GM21737 (cell line): ENCODE results near the gene LSAMP.
"Not testable (repeated sequence)": the region's sequence is repeated elsewhere in the genome, so short reads cannot be mapped to it uniquely, and the experiment has no call there.

Experiments
- ATAC-seq: cut with Tn5 transposase; IDR thresholded peaks from one replicate; pipeline ENCODE4 v1.9.1; 2021; ENCODE audit warnings: mild to moderate bottlenecking, moderate library complexity; ENCODE audit not compliant: unreplicated experiment

The LSAMP gene

DNA sequence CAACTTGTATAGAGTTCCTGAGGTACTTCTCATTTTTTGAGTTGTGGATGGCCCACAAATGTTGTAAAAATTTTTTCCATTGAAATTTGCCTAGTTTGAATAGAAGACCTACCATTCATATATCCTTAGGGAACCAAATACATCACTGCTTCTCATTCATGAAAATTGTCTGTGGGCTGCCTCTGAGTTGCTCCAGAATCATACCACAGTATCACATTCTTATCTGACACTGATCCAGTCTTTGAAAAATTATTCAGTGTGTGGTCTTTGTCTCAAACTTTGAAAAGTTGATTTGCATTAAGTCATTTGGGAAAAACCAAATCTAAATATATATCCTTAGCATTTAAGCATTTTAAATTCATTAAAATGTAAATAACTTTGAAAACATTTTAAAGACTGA is 321.1 kb downstream of the LSAMP start:
- ATAC-seq = no peak

DNA sequence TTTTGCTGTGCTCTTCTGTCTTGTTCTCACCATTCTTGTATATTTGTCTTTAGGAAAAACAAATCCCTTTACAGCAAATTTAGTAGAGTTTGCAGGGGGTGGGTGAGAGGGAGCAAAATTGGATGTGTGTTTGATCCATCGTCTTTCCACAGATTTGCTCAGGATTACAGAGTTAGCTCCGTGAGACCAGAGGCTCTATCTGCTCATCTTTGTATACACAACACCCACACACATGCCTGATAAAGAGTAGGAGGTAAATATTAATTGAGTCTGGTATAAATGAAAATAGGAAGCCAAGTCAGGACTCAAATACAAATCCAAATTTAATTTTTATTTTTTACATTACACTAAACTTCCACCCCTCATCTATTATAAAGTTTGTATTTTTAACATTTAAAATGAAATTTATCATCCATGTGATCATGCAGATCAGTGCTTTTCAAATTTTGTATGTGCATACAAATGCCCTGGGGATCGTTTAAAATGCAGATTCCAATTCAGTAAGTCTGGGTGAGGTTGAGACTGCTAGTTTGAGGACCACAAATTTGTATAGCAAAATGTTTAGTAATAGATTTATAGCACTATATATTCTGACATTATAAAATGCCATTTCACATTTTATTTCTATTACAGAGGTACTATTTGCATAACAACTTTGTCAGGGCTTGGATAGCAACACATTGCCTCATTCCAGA is 326.7 kb downstream of the LSAMP start:
- no peak for ATAC-seq

DNA sequence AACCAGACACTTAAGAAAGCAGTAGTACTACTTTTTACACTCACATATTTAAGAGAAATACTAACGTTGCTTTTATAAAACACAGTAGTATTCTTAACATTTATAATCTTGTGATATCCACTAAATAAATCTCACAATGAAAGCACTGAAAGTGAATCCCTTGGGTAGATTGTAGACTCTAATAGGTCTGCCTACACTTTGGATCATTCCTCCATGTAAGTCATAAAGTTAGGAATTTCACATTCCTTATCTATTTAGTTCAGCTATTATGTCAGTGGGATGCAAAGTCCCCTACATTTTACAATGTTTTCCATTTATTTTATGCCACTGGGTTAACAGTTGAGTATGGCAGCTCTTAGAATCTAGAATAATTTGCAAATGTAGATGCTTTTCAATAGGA is 330.7 kb downstream of the LSAMP start:
- ATAC-seq = no peak

DNA sequence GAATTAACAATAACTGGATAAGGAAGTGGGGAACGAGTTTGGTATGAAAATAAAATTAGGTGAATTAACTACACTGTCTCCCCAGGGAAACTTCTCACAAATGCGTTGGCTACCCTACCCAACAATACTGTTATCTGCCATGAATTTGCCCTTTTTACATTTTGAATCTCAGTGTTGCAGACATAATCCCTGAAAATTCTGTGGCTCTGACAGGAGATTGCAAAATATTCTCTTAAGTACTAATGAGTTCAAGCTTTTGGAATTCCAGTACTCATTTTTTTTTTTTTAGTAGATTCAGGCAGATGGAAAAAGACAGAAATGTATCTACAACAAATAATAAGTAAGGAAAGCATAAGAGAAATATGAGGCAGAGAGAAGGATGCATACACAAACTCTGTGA is 332.6 kb downstream of the LSAMP start:
- ATAC-seq = no peak

DNA sequence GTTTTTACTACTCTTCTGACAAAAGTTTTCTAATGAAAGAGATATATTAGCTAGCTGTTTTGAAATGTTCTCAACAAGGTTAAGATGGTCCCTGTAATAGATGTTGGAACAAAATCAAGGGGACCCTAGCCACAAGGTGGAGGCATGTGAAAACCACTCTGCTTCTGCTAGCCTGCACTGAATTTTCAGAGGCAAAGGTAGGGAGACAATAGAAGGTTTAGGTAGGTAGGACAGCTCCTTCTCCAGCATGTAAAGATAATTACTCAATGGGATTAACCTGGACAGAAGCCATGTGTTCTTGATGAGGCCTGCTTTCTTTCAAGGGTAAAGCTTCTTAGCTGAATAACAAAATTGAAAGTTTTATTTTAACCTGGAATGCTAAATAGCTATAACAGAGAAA is 333.5 kb downstream of the LSAMP start:
- no peak for ATAC-seq

DNA sequence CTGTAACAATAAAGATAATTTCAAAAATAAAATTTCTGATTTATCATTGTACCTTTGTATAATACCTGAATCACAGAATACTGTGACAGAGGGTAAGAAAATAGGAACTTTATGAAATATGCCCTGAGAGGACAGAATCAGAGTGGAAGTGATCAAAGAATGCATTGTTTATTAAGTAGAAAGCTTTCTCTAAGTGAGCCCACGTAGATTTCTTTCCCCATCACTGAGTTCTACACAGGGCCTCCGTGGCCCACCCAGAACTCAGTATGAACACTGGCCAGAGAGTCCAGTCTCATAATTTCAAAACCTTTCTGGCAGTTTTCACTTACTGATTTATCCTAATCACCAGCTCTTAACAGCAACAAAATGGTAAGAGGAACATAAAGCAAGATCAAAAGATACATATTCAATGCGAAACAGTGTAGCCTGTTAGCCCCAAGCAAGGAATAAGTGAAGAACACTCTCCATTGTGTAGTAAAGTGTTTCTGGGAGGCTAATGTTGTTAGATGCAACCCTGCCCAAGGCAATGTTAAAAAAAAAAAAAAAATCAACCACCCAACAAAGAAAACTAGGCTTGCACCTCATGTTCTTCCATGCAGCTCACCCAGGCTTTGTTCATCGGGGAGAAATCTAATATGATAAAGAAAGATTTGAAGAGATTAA is 341.3 kb downstream of the LSAMP start:
- ATAC-seq = no peak

DNA sequence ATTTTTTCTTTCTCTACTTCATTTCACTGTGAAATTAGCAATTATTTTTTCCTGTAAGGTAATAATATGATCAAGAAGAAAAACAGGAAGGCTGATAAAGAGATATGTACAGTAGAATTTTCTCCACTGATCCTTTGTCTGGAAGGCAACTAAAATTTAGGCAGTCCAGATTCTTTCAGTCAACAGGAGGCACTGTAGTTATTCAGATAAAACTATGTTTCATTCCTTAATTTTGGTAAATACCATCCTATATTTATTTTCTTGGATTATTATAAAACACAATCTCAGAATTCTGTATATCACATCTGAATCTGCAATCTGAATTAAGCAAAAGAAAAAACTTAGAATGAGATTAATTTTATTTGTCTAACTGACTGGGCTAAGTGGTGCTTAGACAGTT is 343.2 kb downstream of the LSAMP start:
- no peak for ATAC-seq

DNA sequence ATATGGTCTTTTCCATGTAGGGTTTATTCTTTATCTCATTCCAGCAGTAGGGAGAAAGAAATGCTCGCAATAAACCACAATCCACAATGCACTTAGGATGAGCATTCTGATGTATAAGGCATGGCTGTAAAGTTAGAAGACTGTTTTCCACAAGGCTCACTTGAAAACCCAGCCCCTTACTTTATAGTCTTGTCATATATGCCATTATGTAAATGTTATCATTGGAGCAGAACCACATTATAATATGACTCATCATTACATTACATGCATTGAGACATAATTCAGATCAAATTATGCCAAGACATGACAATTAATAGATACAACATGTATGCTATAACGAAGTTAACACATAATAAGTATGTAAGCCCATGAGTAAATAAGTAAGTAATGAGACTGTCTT is 348.1 kb downstream of the LSAMP start:
- ATAC-seq = no peak

DNA sequence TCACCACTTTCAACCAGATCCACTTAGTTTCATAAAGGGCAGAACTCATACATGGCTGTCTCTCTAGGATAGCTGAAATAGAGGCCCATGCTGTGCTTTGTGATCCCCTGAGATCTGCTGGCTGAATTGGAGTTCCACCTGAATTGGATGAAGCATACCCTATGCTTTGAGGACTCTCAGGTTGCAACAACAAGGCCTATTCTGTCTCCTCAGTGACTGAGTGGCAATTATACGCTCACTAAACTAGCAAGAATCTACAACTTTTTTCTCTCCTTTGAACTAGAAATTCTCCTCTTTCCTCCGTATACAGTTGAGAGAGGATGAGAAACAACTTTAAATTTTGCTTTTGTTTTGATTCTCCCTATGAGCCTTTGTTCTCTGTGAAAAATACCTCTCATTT is 348.7 kb downstream of the LSAMP start:
- no peak for ATAC-seq

DNA sequence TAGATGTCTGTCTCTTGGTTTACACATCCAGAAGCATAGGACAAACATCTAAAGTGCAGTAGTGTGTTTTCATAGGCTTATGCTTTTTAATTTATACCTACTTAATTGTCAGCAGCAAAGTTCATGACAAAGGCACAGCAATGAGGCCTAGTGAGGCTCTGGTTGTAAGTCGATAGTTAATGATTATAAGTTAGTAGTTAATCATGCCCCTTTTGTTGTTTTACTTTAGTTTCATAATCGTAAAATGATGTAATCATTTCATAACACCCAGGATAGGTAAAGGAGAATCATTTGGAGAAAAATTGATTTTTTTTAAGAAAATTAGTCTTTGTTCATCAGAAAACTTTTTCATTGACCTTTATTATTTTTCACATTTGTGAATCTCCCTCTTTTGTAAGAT is 351.9 kb downstream of the LSAMP start:
- no peak for ATAC-seq

DNA sequence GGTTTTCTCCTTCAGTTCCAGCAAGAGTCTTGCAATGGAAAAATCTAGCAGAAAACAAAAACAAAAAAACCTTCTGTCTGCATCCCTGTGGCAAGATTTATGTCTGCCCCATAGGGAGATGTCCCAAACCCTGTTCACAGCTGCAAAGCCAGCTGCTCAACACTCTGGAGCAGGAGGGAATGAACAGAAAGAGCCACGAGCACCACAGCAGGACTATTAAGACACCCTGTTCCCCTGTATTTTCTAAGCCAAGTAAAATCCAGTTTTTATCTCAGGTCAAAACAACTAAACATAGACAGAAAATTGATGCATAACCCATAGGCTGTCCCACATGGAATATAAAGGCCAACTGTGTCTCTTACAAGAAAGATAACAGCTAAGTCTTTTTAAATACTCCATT is 357.9 kb downstream of the LSAMP start:
- ATAC-seq = no peak

DNA sequence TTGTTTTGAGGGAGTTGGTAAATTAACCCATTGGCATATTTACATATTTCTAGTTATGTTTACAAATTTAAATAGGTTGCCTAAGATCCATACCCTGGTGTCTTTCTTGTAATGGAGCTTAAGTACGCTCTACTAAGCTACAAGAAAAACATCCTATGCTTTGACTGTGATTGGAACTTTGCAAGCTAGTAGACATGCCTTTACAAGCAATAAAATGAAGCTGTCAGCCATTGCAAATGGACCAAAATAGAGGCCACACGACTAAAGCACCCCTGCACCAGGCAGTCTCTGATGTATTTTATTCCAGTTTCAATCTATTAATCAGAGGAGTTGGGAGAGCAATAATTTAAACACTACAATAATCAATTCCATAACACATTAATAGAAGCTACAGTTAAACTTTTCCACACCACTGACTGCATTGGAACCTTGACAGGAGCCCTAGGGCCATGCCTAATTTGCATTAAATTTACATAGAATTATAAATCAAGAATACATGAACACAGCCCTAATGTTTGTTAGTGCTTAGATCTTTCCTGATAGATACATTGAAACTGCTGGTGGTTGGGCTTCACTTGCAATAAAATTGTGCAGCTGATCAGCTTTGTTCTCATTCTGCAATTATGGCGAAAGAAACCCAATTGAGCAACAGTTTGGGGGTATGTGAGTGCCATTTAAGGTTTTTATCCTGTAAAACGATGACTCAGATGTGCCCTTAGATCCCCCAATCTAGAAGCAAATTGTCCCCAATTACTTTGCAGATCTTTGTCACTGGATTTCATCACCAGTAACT is 360.1 kb downstream of the LSAMP start:
- no peak for ATAC-seq

DNA sequence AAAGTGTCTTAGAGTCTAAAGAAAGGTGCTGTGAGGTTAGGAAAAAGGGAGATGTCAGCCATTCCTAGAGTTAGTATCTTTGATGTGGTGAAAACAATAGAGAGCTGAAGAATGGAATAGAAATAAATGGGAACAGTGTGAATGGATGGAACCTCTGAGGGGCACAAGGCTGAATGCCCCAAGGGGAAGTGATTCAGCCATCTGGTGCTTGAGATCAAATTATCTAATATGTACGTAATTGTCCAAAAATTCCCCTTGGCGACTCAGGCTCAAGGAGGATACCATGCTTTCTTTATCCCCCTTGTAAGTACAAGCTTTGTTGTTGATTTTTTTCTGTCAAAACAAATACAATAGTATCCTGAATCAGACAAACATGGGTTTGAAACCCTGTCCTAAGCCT is 361.6 kb downstream of the LSAMP start:
- no peak for ATAC-seq

DNA sequence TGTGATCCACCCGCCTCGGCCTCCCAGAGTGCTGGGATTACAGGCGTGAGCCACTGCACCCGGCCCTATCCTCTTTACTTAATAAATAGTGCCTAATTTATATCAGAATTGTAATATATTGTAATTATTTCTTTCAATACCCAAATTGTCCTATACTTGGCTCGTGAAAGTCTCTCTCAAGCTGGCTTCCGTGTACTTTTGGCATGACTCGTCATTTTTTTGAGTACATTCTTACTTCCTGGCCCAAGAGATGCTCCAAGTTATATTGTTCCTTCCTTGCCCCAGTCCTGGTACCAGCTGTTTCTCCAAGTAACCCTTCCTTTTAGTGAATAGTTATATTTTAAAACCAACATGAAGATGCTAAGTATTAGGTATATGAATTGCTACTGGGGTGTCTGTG is 366.7 kb downstream of the LSAMP start:
- ATAC-seq = no peak

DNA sequence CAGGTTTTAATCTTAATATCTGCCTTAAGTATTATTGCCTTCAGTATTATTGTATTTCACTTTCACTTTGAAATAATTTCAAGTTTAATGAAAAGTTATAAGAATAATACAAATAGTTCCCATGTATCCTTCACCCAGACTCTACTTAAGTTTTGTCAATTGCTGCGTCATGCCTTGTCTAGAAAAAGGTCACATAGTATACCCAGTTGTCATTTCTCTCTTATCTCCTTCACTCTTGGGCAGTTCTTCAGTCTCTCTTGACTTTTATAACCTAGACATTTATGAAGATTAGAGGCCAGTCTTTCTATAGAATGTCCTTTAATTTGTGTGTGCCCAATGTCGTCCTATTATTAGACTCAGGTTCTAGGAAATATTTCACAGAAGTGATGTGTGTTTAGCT is 367.7 kb downstream of the LSAMP start:
- ATAC-seq = no peak

DNA sequence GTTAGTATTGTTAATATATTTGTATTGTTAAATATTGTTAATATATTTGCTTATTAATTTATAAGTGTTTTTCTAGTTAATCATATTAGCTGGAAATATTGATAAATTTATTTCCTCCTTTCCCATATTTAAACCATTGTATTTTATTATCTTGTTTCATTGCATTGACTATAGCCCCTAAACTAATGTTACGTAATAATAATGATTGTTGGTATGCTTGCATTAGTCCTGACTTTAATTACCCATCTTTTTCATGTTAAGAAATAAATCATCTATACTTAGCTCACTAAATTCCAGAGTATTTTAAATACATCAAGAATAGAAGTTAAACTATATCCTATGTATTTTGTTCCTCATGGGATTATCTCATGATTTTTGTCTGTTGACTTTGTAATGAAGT is 368.2 kb downstream of the LSAMP start:
- ATAC-seq = no peak

DNA sequence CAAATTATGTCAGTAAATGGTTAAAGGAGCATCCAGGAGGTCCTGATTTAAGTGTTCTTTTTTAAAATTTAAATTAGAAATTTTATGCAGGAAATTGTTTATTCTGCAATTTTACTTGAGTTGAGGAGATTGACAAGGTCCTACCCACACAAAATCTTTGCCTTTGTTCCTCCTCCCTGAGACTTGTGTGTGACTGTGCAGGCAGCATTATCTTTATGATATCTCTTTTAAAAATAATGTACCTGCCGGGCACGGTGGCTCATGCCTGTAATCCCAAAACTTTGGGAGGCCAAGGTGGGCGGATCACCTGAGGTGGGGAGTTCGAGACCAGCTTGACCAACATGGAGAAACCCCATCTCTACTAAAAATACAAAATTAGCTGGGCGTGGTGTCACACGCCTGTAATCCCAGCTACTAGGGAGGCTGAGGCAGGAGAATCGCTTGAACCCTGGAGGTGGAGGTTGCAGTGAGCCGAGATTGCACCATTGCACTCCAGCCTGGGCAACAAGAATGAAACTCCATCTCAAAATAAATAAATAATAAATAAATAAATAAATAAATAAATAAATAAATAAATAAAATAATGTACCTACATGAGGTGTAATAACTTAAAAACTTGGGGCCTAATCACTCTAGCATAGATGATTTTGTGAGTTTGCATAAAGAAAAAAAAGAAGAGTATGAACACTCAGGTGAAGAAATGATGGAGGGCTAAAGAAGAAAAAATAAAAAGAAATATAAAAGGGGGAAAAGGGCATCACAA is 374.6 kb downstream of the LSAMP start:
- not testable (repeated sequence) for ATAC-seq

DNA sequence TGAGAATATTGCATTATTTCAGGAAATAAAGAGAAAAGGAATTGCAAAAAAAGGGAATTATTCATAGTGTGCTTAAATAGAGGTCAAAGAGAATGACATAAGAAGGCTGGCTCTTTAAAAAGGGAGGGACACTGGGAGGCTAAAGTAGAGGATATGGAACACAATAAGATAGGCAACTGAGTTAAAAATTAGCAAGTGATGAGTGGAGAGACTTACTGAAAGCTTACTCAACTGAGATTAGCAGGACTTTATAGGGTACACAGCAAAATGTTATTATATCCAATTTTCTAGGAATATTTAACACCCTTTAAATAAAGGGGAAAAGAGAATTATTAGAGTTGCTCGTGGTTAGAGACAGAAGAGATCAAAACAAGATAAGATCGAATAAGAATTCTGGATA is 375.2 kb downstream of the LSAMP start:
- no peak for ATAC-seq

DNA sequence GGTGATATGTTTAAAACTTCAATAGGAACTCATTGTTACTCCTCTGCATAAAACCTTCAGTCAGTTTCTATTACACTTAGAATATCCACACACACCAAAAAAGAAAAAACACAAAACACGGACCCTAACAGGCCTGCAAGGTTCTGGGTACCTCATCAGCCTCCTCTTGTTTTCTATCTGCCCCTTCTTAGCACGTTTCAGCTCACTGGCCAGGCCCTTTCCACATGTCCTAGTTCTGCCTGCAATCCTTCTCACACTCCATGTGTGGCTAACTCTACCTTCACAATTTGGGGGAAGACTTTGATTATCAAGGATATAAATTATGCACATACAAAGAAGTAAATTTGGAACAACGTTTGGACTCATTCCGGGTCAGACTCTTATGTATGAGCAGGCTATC is 376.3 kb downstream of the LSAMP start:
- no peak for ATAC-seq

DNA sequence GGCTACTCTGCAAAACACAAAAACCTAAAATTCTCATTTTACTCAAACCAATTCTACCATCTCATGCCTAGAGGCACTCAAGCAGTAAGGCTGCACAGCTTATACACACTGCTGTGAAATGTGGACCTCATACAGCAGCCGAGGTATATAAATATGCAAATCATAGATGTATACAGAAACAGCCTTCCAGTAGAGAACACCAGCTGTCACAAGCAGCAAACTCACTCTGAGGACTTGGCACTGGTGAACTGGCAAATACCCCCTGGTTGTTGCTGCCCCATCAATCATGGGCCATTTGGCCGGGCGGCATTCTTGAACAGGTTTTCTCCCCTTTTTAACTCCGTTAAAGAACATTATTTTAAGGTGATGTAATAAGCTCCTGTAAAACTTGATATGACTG is 378.0 kb downstream of the LSAMP start:
- no peak for ATAC-seq

DNA sequence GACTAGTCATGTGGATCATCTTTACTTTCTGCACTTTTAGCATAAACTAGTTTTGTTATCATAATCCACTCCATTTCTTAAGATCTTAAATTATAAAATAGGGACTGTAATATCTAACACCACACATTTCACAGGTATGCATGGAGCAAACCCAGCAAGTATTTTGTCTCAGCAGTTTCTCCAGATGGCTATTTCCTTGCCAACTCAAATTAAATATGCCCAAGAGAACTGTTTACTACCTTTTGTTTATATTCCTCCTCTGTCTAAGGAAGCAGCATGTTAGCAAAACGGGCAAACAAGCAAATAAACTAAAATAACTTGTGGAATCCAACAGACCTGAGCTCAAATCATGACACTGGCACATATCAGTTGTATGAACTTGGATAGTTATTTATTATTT is 379.8 kb downstream of the LSAMP start:
- no peak for ATAC-seq
